ENCODE data around the gene NAMPT.

The NAMPT gene

GRCh38 chr7:106273009-106273668 lies 11.6 kb downstream of the NAMPT start:
- no peak for DNase-seq (ENCODE audit: low spot score)

- DNase-seq (ENCODE audit: low spot score), result no peak
These were observed 14.4 kb downstream of the NAMPT start for GRCh38 chr7:106270122-106270977.

GRCh38 chr7:106269254-106269961 lies 15.4 kb downstream of the NAMPT start:
- DNase-seq (ENCODE audit: low spot score), result no peak

- no peak for DNase-seq (ENCODE audit: low spot score)
These were observed 19.6 kb downstream of the NAMPT start for GRCh38 chr7:106265133-106265532.

- DNase-seq (ENCODE audit: low spot score), result no peak
These were observed 22.4 kb downstream of the NAMPT start for GRCh38 chr7:106262221-106262881.

GRCh38 chr7:106260136-106260561 lies 24.6 kb downstream of the NAMPT start:
- no peak for DNase-seq (ENCODE audit: low spot score)

- no peak for DNase-seq (ENCODE audit: low spot score)
These were observed 26.0 kb downstream of the NAMPT start for GRCh38 chr7:106258789-106259188.

- DNase-seq (ENCODE audit: low spot score), result no peak
These were observed 27.0 kb downstream of the NAMPT start for GRCh38 chr7:106257752-106258151.

GRCh38 chr7:106256144-106256543 lies 28.6 kb downstream of the NAMPT start:
- DNase-seq (ENCODE audit: low spot score), result no peak

GRCh38 chr7:106255246-106255645 lies 29.5 kb downstream of the NAMPT start:
- DNase-seq (ENCODE audit: low spot score), result no peak

GRCh38 chr7:106254525-106255116 lies 30.2 kb downstream of the NAMPT start:
- no peak for DNase-seq (ENCODE audit: low spot score)

- no peak for DNase-seq (ENCODE audit: low spot score)
These were observed 32.2 kb downstream of the NAMPT start for GRCh38 chr7:106252568-106252967.

- DNase-seq (ENCODE audit: low spot score), result no peak
These were observed 35.3 kb downstream of the NAMPT start for GRCh38 chr7:106249488-106249887.

- no peak for DNase-seq (ENCODE audit: low spot score)
These were observed 36.2 kb downstream of the NAMPT start for GRCh38 chr7:106248600-106248999.

GRCh38 chr7:106247841-106248240 lies 36.9 kb downstream of the NAMPT start:
- no peak for DNase-seq (ENCODE audit: low spot score)

- no peak for DNase-seq (ENCODE audit: low spot score)
These were observed 37.7 kb downstream of the NAMPT start for GRCh38 chr7:106246902-106247711.

- no peak for DNase-seq (ENCODE audit: low spot score)
These were observed 40.9 kb downstream of the NAMPT start for GRCh38 chr7:106243893-106244292.

- DNase-seq (ENCODE audit: low spot score), result no peak
These were observed 45.4 kb downstream of the NAMPT start for GRCh38 chr7:106239406-106239805.

- DNase-seq (ENCODE audit: low spot score), result no peak
These were observed 46.0 kb downstream of the NAMPT start for GRCh38 chr7:106238830-106239229.

- no peak for DNase-seq (ENCODE audit: low spot score)
These were observed 48.7 kb downstream of the NAMPT start for GRCh38 chr7:106236065-106236464.

GRCh38 chr7:106234425-106234824 lies 50.4 kb downstream of the NAMPT start:
- no peak for DNase-seq (ENCODE audit: low spot score)
